DND-41 (cell line): ENCODE data around the gene TRRAP.

Experiments
- ATAC-seq: fragments of 200-7000 bp; cut with Tn5 transposase; 3 replicates; pipeline ENCODE4 v1.9.1; 2021; ENCODE audit warnings: low read depth; ENCODE audit not compliant: insufficient read depth
- DNase-seq: peaks from one replicate; pipeline ENCODE4 v3.0.0-alpha.2; 2020
- H2AFZ ChIP-seq: 2 replicates; pipeline ENCODE4 v1.6.0; 2012; ENCODE audit warnings: low read depth, low read length
- H3K27ac ChIP-seq: 2 replicates; pipeline ENCODE4 v1.5.1; 2012; ENCODE audit warnings: low read length, inconsistent platforms
- H3K27me3 ChIP-seq: fragments of 200-600 bp; sonication (generic); 2 replicates; pipeline ENCODE4 v1.6.0; 2012; ENCODE audit warnings: low read length, mild to moderate bottlenecking, inconsistent platforms; ENCODE audit not compliant: insufficient read depth, poor library complexity
- H3K36me3 ChIP-seq: 2 replicates; pipeline ENCODE4 v1.5.1; 2012; ENCODE audit warnings: low read length, inconsistent platforms; ENCODE audit not compliant: insufficient read depth
- H3K4me1 ChIP-seq: 2 replicates; pipeline ENCODE4 v1.5.1; 2012; ENCODE audit warnings: mild to moderate bottlenecking, low read length; ENCODE audit not compliant: insufficient read depth
- H3K4me2 ChIP-seq: 2 replicates; pipeline ENCODE4 v1.6.0; 2012; ENCODE audit warnings: mild to moderate bottlenecking, moderate library complexity, low read length, inconsistent platforms; ENCODE audit not compliant: insufficient read depth
- H3K4me3 ChIP-seq, 2 experiments: fragments of 200-600 bp in 1 of 2; shearing (Covaris generic) in 1 of 2; 2 replicates each; pipeline ENCODE4 v1.5.1; 2012 to 2016; ENCODE audit warnings: inconsistent platforms in 2 of 2, low read length in 2 of 2, mild to moderate bottlenecking in 2 of 2, low read depth in 1 of 2, moderate library complexity in 1 of 2
- H3K79me2 ChIP-seq: 2 replicates; pipeline ENCODE4 v1.6.0; 2012; ENCODE audit warnings: low read length, inconsistent platforms; ENCODE audit not compliant: insufficient read depth
- H3K9ac ChIP-seq: 2 replicates; pipeline ENCODE4 v1.6.0; 2012; ENCODE audit warnings: low read depth, mild to moderate bottlenecking, inconsistent platforms, low read length, moderate library complexity
- H3K9me3 ChIP-seq: 2 replicates; pipeline ENCODE4 v1.5.1; 2012; ENCODE audit warnings: low read length, moderate library complexity, mild to moderate bottlenecking, inconsistent platforms; ENCODE audit not compliant: insufficient read depth, severe bottlenecking
- H4K20me1 ChIP-seq: 2 replicates; pipeline ENCODE4 v1.6.0; 2012; ENCODE audit warnings: low read length; ENCODE audit not compliant: insufficient read depth
- CTCF ChIP-seq: IDR thresholded peaks from 2 replicates; pipeline ENCODE4 v1.5.1; 2012; ENCODE audit warnings: borderline replicate concordance, low read length, moderate library complexity, mild to moderate bottlenecking; ENCODE audit not compliant: poor library complexity, severe bottlenecking; ENCODE audit errors: extremely low read depth
- EZH2 ChIP-seq: IDR thresholded peaks from 3 replicates; pipeline ENCODE4 v1.6.1; 2012; ENCODE audit warnings: borderline replicate concordance, low read depth, mild to moderate bottlenecking, moderate library complexity, low read length, inconsistent platforms; ENCODE audit not compliant: severe bottlenecking

The TRRAP gene

GRCh38 chr7:98995111-98995510 lies 116.8 kb downstream of the TRRAP start:
- no peak overlapping the region for H2AFZ ChIP-seq
- no peaks in the 10 kb centered on the region for H3K27me3 ChIP-seq
- no peak overlapping the region for H3K27ac ChIP-seq
- DNase-seq (no peak), ATAC-seq (no peak)
- H3K9ac ChIP-seq: no peak overlapping the region
- no peaks in the 10 kb centered on the region for H3K4me1 ChIP-seq
- H4K20me1 ChIP-seq: peaks cover 5% of the 10 kb centered on the region; the same call in 1 of the 2 replicates
- H3K4me2 ChIP-seq: no peak overlapping the region
- H3K4me3 ChIP-seq: no peak overlapping the region
- no peak for TF ChIP-seq EZH2
- no peaks in the 10 kb centered on the region for H3K9me3 ChIP-seq
- H3K36me3 ChIP-seq: peaks cover 92% of the 10 kb centered on the region
- H3K79me2 ChIP-seq: no peaks in the 10 kb centered on the region

- Histone ChIP-seq H2AFZ (no peak overlapping the region), H3K27me3 (no peaks in the 10 kb centered on the region), H4K20me1 (peaks cover 5% of the 10 kb centered on the region), H3K9ac (no peak overlapping the region), H3K4me2 (no peak overlapping the region), H3K79me2 (no peaks in the 10 kb centered on the region), H3K4me1 (no peaks in the 10 kb centered on the region), H3K9me3 (no peaks in the 10 kb centered on the region), H3K36me3 (peaks cover 93% of the 10 kb centered on the region), H3K27ac (no peak overlapping the region), H3K4me3 (no peak overlapping the region)
- ATAC-seq (no peak), DNase-seq (no peak)
- TF ChIP-seq EZH2 (no peak), CTCF (no peak)
Observed at GRCh38 chr7:98995523-98996149, 117.3 kb downstream of the TRRAP start.

GRCh38 chr7:98996150-98996552 lies 117.8 kb downstream of the TRRAP start:
- TF ChIP-seq CTCF: no peak
- TF ChIP-seq EZH2: no peak
- H3K79me2 ChIP-seq: no peaks in the 10 kb centered on the region
- H3K9me3 ChIP-seq: no peaks in the 10 kb centered on the region
- H4K20me1 ChIP-seq: peaks cover 5% of the 10 kb centered on the region
- no peak for DNase-seq
- H3K36me3 ChIP-seq: peaks cover 93% of the 10 kb centered on the region
- no peak overlapping the region for H2AFZ ChIP-seq
- no peak overlapping the region for H3K27ac ChIP-seq
- H3K4me2 ChIP-seq: no peak overlapping the region
- no peaks in the 10 kb centered on the region for H3K27me3 ChIP-seq
- no peak overlapping the region for H3K4me3 ChIP-seq
- H3K4me1 ChIP-seq: no peaks in the 10 kb centered on the region
- no peak overlapping the region for H3K9ac ChIP-seq
- no peak for ATAC-seq

GRCh38 chr7:98997846-98998245 lies 119.5 kb downstream of the TRRAP start:
- Histone ChIP-seq H3K9ac (no peak overlapping the region), H3K9me3 (no peaks in the 10 kb centered on the region), H4K20me1 (peaks cover 8% of the 10 kb centered on the region), H2AFZ (no peak overlapping the region), H3K4me1 (no peaks in the 10 kb centered on the region), H3K36me3 (peaks cover 93% of the 10 kb centered on the region), H3K27me3 (no peaks in the 10 kb centered on the region), H3K79me2 (no peaks in the 10 kb centered on the region), H3K4me3 (no peak overlapping the region), H3K27ac (no peak overlapping the region), H3K4me2 (no peak overlapping the region)
- no peak for DNase-seq
- no peak for ATAC-seq
- TF ChIP-seq EZH2 (no peak), CTCF (no peak)
